AG04449 (cell line): ENCODE results near the gene BUB1.
"Not testable (repeated sequence)": the region's sequence is repeated elsewhere in the genome, so short reads cannot be mapped to it uniquely, and the experiment has no call there.

Experiments used
- CTCF ChIA-PET: fragments of 350-600 bp; formaldehyde crosslinking; extraction: SDS; loops from one replicate; lab custom pipeline; 2021; ENCODE audit warnings: antibody characterized with exemption; lab: Yijun Ruan, JAX
- POLR2A ChIA-PET: fragments of 400-600, 350-600 bp; formaldehyde crosslinking; extraction: SDS; loops from one replicate; lab custom pipeline; 2020; ENCODE audit warnings: antibody characterized with exemption, inconsistent platforms; lab: Yijun Ruan, JAX
- DNase-seq: peaks from one replicate; pipeline ENCODE4 v3.0.0-alpha.2; 2010; ENCODE audit warnings: low read depth, low spot score
- H3K4me3 ChIP-seq: 2 replicates; pipeline ENCODE4 v1.5.1; 2011; ENCODE audit warnings: low read depth, mild to moderate bottlenecking, control low read depth, low read length
- TF ChIP-seq, protein P1 (sequence below): IDR thresholded peaks from one replicate; pipeline ENCODE4 v1.5.1; 2011; ENCODE audit warnings: mild to moderate bottlenecking, moderate library complexity, low read length, control low read depth, inconsistent platforms; ENCODE audit not compliant: insufficient read depth; ENCODE audit errors: missing control alignments

BUB1 gene

DNA sequence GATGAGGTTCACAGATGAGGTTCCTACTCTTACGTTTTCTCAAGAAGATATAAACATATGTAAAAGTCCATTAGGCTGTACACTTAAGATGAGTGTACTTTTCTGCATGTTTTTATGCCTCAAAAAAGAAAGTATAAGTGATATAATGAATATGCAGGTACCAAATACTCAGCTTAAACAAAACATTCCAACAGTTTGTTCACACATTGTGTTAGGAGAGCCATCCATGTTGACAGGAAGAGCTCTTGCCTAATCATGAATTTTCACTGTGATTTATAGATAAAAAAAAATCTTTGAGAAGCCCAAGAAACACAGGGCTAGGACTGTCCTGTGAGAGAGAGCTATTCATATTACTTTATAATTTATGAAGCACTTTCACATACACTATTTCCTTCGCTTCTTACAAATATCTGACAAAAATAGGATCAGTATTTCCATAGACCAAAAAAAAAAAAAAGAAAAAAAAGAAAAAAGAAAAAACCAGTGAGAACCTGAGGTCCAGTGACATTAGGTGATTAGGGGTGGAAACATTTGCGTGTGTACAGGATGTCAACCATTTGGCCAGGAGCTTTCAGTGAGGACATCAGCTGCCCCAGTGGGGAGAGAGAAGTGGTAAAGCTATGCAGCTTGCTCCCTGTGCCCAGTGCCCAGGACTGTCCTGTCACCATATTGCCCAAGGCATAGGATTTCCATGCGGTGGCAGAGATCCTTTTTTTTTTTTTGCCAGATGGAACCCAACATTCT lies 38.7 kb downstream of the BUB1 start:
- TF ChIP-seq, protein P1, sequence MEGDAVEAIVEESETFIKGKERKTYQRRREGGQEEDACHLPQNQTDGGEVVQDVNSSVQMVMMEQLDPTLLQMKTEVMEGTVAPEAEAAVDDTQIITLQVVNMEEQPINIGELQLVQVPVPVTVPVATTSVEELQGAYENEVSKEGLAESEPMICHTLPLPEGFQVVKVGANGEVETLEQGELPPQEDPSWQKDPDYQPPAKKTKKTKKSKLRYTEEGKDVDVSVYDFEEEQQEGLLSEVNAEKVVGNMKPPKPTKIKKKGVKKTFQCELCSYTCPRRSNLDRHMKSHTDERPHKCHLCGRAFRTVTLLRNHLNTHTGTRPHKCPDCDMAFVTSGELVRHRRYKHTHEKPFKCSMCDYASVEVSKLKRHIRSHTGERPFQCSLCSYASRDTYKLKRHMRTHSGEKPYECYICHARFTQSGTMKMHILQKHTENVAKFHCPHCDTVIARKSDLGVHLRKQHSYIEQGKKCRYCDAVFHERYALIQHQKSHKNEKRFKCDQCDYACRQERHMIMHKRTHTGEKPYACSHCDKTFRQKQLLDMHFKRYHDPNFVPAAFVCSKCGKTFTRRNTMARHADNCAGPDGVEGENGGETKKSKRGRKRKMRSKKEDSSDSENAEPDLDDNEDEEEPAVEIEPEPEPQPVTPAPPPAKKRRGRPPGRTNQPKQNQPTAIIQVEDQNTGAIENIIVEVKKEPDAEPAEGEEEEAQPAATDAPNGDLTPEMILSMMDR = no peak
- no peak for DNase-seq
- ChIA-PET POLR2A (no interaction called here), CTCF (no interaction called here)
- no peak overlapping the region for H3K4me3 ChIP-seq

DNA sequence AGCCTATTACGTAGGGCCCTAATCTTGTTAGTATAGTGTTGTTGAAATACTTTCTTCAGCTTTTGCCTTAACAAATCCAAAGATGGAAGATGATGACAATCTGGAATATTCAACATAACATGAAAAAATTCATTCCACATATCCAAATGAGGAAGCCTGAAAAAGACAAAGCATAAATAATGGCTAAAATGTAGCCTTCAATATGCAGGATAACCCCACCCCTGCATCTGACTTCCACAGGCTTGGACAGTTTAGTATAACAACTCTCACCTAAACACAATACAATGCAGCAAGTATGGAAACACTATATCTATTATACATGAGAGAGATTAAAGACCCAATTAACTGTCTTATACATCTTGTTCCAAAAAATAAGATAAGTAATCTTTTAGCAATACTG lies 39.9 kb downstream of the BUB1 start:
- TF ChIP-seq, protein P1 = no peak
- ChIA-PET CTCF (no interaction called here), POLR2A (no interaction called here)
- H3K4me3 ChIP-seq = no peak overlapping the region
- DNase-seq = no peak

DNA sequence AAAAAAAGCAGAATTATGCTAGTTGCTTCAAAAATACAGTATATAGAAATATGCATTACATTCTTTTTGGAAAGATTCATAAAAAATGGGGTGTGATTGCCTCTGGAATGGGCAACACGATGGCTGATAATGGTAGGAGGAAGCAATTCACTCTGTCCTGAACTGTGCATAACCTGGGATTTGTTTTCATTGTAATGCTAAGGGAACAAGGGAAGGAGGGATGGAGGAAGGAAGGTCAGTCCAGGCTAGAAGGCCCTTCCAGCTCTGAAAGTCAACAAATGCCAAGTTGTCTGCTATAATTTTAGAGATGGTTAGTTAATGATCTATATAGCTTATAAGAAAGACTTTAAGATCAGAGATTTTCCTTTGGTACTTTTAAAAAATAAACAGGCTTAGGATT lies 40.8 kb downstream of the BUB1 start:
- no peak overlapping the region for H3K4me3 ChIP-seq
- CTCF ChIA-PET = no interaction called here
- TF ChIP-seq, protein P1 = no peak
- POLR2A ChIA-PET = no interaction called here
- DNase-seq = no peak

DNA sequence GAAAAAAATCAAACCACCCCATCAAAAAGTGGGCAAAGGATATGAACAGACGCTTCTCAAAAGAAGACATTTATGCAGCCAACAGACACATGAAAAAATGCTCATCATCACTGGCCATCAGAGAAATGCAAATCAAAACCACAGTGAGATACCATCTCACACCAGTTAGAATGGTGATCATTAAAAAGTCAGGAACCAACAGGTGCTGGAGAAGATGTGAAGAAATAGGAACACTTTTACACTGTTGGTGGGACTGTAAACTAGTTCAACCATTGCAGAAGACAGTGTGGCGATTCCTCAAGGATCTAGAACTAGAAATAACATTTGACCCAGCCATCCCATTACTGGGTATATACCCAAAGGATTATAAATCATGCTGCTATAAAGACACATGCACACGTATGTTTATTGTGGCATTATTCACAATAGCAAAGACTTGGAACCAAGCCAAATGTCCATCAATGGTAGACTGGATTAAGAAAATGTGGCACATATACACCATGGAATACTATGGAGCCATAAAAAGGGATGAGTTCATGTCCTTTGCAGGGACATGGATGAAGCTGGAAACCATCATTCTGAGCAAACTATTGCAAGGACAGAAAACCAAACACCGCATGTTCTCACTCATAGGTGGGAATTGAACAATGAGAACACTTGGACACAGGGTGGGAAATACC lies 41.8 kb downstream of the BUB1 start:
- DNase-seq, POLR2A ChIA-PET, H3K4me3 ChIP-seq, CTCF ChIA-PET: not testable (repeated sequence)

DNA sequence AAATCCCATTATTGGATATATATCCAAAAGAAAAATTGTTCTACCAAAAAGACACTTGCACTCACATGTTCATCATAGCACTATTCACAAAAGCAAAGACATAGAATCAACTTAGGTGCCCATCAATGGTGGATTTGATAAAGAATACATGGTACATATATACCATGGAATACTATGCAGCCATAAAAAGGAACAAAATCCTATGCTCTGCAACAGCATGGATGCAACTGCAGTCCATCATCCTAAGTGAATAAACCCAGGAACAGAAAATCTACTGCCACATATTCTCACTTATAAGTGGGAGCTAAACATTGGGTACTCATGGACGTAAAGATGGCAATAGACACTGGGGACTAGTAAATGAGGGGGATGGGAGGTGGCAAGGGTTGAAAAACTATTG lies 50.5 kb downstream of the BUB1 start:
- H3K4me3 ChIP-seq, POLR2A ChIA-PET, DNase-seq, CTCF ChIA-PET: not testable (repeated sequence)

DNA sequence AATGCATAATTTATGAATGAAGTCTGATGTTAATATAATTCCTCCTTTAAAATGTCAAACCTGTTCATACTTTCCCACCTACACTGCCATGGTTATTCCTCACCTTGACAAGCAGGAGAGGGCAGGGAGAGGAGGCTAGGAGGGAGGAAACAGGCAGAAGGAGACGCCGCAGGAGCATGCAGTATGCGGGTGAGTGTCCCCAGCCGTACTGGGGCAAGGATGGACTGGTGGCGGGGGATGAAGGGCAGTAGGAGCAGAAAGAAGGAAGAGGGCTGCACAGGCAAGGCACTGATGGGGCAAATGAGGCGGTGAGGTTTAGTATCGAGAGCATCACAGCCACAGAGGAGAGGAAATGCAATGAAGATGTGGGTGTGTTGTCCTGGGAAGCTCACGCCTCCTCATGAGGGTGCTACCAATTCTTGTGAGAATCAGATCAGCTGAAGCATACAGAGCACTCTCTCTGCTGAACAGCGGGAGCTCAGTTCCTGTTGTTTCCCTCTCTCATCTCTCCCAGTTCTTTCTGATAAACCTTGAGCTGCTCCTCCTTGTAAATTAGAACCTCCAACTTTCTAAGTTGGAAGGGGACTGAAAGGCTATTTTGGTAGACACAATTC lies 58.4 kb downstream of the BUB1 start:
- DNase-seq, CTCF ChIA-PET, POLR2A ChIA-PET, H3K4me3 ChIP-seq: not testable (repeated sequence)

DNA sequence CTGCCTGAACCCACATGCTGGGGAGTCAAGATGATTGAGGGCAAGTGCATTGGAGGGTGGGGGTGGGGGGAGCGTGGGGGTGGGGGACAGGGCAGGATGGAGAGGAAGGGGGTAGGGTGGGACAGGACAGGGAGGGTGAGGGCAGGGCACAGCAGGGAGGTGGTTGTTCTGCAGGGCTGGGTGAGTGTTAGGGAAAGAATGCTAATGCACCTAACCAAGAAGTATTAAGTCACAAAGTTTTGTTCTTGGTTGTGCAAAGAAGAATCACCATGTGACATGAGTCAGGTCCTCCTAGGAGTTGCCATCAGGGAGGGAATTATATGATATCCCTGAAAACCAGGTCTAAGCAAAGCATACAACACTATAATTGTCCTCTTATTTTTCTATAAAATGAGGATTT lies 63.9 kb downstream of the BUB1 start:
- CTCF ChIA-PET, POLR2A ChIA-PET, H3K4me3 ChIP-seq, DNase-seq: not testable (repeated sequence)

DNA sequence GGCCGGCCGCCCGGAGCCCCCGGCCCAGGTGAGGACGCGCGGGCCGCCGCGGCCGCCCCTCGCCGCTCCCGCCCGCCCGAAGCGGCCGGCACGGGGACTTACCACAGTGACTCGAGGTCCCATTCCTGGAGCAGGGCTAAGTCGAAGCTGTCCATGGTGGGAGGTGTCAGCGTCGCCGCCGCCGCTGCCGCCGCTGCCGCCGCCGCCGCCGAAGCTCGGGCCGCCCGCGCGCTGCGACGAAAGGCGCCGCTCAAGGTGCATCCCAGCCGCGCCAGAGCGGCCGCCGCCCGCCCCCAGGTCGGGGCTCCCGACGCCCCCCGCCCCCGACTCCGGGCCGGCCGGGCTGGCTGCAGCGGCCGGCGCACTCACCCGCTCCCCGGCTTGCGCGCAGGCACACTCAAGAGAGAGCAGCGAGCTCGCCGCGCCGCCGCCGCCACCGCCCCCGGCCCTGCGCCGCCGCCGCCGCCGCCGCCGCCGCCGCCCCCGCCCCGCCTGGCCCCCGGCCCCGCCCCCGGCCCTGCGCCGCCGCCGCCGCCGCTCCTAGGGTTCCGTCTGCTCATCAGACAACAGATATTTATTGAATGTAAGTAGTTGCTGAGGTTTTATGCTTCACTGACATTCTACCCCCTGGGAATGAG lies 67.1 kb downstream of the BUB1 start:
- DNase-seq, POLR2A ChIA-PET, H3K4me3 ChIP-seq, CTCF ChIA-PET: not testable (repeated sequence)

DNA sequence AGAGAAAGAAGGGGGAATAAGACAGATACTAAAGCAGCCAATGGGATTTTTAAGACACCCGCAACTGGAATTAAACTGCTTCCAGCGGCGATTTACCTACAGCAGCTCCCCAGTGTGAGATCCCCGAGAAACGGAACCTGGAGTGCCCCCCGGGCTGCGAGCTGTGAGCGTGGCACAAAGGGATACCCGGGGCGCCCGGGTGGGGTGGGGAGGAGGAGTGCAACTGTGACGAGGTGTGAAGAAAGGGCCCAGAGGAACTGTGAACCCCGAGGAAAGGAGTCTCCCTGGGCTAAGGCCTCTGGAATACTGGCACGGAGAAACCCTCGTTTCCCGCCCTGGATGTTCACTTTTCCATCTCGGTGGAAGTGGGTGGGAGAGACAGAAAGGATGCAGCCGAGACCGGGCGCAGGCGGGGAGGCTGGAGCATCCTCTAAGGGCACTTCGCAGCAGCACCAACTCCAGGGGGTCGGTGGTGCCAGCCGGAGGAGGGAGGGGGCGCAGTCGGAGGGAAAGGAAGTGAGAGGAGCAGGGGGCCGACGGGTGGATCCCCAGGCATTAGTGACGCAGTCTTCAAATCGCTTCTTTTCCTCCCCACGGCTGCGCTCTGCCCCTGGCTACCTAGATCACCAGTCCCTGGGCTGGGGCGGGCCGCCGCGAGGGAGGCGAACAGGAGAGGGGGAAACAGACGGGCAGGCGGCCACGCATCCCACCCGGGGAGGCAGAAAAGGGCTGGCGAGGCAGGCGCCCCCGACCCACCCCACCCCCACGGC lies 67.8 kb downstream of the BUB1 start:
- CTCF ChIA-PET, H3K4me3 ChIP-seq, DNase-seq, POLR2A ChIA-PET: not testable (repeated sequence)

DNA sequence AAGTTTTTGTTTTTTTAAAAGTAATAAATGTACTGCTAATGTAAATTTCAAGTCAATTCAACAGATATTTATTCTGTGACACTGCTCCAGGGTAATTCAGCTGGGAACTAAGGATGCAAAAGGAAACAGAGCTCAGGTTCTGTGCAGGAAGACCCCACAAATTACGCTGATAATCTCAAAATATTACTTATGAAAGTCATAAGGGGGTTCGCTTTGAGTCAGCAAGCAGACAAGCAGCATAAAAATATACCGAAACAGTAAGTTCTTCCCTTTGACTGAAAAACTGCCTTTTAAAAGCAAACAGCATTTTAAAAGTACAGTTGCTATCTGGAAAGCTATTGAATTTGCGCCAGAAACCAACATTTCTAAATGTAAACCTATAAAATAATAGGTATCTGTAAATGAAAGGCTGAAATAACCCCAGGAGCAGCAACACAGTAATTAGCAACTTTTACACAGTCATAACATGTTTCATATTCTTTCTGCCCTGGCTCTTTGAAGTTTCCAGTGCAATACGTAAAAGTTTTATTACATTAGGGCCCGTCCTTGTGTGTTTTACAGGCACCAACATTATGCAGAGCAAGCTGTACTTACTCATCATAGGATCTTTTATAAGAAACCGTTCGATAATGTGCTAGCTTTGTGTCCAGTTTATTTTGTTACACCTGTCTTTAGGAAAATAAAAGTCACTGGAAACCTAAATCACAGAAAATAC lies 68.9 kb downstream of the BUB1 start:
- DNase-seq, CTCF ChIA-PET, H3K4me3 ChIP-seq, POLR2A ChIA-PET: not testable (repeated sequence)

DNA sequence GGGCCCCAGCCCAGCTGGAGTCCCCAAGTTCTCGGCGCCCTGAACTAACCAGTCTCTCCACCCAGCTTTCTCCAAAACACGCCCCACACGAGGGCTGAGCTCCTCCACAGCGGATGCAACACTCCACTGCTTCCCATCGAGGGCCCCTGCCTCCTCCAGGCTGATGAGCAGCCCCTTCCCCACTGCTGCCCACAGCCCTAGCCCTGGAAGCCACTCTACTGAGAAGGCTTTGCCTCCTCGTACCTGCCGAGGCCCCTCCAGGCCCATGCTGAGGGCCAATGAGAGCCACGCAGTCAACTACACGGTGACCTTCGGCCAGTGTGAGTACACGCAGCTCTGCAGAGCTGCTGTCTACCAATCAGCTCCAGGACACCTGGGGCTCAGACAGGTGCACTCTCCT lies 72.8 kb downstream of the BUB1 start:
- CTCF ChIA-PET, POLR2A ChIA-PET: not testable (repeated sequence)

More for the DNA sequence above, 72.8 kb downstream of the BUB1 start:
- DNase-seq, H3K4me3 ChIP-seq: not testable (repeated sequence)
